Fibroblast of peridontal ligament (primary cell): ENCODE data around the gene RGL3.
A peak's percentile ranks its signal among the peaks of the same experiment; 100 is the strongest.
"Not testable (repeated sequence)": the region's sequence is repeated elsewhere in the genome, so short reads cannot be mapped to it uniquely, and the experiment has no call there.

ENCODE experiments used
- DNase-seq: peaks from one replicate; pipeline ENCODE4 v3.0.0-alpha.2; 2010; ENCODE audit errors: extremely low read depth

The RGL3 gene

GRCh38 chr19:11448923-11449554 lies 29.9 kb upstream of the RGL3 start:
- DNase-seq: no peak

GRCh38 chr19:11448410-11448809 lies 29.3 kb upstream of the RGL3 start:
- no peak for DNase-seq

- no peak for DNase-seq
Observed at GRCh38 chr19:11447347-11448262, 28.5 kb upstream of the RGL3 start.

- peak; percentile 10 for DNase-seq
Observed at GRCh38 chr19:11446652-11447301, 27.7 kb upstream of the RGL3 start.

- DNase-seq: no peak
Observed at GRCh38 chr19:11446271-11446651, 27.1 kb upstream of the RGL3 start.

GRCh38 chr19:11445141-11445540 lies 26.0 kb upstream of the RGL3 start:
- DNase-seq: no peak

- no peak for DNase-seq
Observed at GRCh38 chr19:11444059-11444458, 24.9 kb upstream of the RGL3 start.

GRCh38 chr19:11437955-11438354 lies 18.8 kb upstream of the RGL3 start:
- no peak for DNase-seq

GRCh38 chr19:11435833-11436313 lies 16.8 kb upstream of the RGL3 start:
- DNase-seq: no peak

- peak; percentile 100 for DNase-seq
Observed at GRCh38 chr19:11435057-11435832, 16.1 kb upstream of the RGL3 start, which contains the start of the genes ODAD3 and PRKCSH. TSS of gene ODAD3 (minus strand) at chr19:11435121. CDS start at chr19:11435016, 105 bp downstream. TSS of gene PRKCSH (plus strand) at chr19:11435635. CDS start at chr19:11436118, 483 bp downstream.

GRCh38 chr19:11434703-11435056 lies 15.6 kb upstream of the RGL3 start:
- no peak for DNase-seq

- DNase-seq: not testable (repeated sequence)
Observed at GRCh38 chr19:11433526-11433925, 14.4 kb upstream of the RGL3 start.

- DNase-seq: no peak
Observed at GRCh38 chr19:11426656-11427055, 7.5 kb upstream of the RGL3 start.

GRCh38 chr19:11425719-11426457 lies 6.8 kb upstream of the RGL3 start:
- DNase-seq: no peak

- no peak for DNase-seq
Observed at GRCh38 chr19:11423791-11424181, 4.7 kb upstream of the RGL3 start.

GRCh38 chr19:11423164-11423790 lies 4.2 kb upstream of the RGL3 start:
- DNase-seq: no peak

GRCh38 chr19:11422163-11423065 lies 3.3 kb upstream of the RGL3 start:
- DNase-seq: no peak

GRCh38 chr19:11421371-11422098 lies 2.4 kb upstream of the RGL3 start:
- DNase-seq: no peak
